Adipose tissue (tissue), 3 donors: Measurements from ENCODE around the gene ADAMTS18. TPM values are rescaled to one million over a fixed set of nuclear protein-coding genes. Genes with fewer than 3 reads are reported as not detected.
"Not testable (repeated sequence)": the region's sequence is repeated elsewhere in the genome, so short reads cannot be mapped to it uniquely, and the experiment has no call there.

Experiments
- H3K27ac ChIP-seq: one replicate; pipeline ENCODE4 v1.5.1; 2013; ENCODE audit warnings: low read depth, low read length
- WGBS, 3 donors: extraction: QIAGEN DNeasy Blood & Tissue Kit; methylation state at CpG; one replicate each; pipeline ENCODE4 v1.1.7; 2013; 5-methylcytosine and 5-hydroxymethylcytosine counted together
- polyA plus RNA-seq, 3 donors: library from polyadenylated mRNA; stranded (reverse); fragments of 200-250 nt; gene quantifications; one replicate each; pipeline ENCODE4 v1.2.3, GENCODE V29; 2013
- donor health status: healthy with polysubstance abuse.
- donor health status: Bipolar disorder and iron deficiency.
- donor health status: healthy.

ADAMTS18 gene
- polyA plus RNA-seq, 3 donors: 0.02 to 0.79 (median 0.79) TPM

DNA sequence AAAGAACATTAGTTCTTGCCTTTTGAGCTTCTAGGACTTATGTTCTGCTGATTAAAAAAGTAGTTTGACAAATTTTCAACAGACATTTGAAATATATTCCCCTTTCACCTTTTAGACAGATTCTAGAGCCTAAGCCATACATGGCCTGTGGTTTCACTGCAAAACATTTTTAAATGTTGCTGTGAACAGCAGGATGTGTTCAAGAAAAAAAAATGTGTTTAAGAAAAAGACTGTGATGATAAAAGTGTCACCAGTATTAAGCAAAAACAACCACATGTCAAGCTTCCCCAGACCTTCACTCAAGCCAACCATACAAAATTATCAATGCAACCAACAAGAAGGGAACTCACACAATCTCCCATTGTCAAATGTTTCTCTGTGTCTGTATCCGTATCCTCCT, 132.2 kb downstream of the ADAMTS18 start:
- WGBS, 3 donors: 77 to 92% (median 86%) methylated on average over 1 of the region's 1 CpG
- H3K27ac ChIP-seq: no peak overlapping the region

DNA sequence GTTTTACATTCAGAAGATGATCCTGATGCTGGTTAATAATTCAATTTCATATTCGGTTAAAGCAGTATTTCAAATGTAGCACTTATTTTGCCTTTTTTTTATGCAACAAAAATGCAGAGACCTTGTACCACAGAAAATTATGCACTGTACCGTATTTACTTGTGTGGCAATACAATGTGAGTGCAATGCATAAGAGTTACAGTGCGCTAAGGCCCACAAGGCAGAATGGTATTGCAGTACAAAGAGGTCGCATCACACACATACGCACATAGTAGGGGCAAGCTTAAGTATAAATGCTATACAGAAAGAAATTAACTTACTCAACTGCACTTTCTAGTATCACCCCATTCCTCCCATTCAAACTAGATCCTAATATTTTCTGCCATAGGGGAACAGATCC, 132.6 kb downstream of the ADAMTS18 start:
- no peak overlapping the region for H3K27ac ChIP-seq
- WGBS, 3 donors: 91 to 96% (median 94%) methylated on average over 5 of the region's 5 CpGs

GRCh38 chr16:77300256-77300655, 134.6 kb downstream of the ADAMTS18 start:
- 75 to 93% (median 84%) methylated on average over 3 of the region's 3 CpGs for WGBS, 3 donors
- H3K27ac ChIP-seq: no peak overlapping the region

GRCh38 chr16:77299395-77299794, 135.4 kb downstream of the ADAMTS18 start:
- no peak overlapping the region for H3K27ac ChIP-seq
- 79 to 85% (median 82%) methylated on average over 1 of the region's 1 CpG for WGBS, 3 donors

GRCh38 chr16:77298418-77299360, 136.1 kb downstream of the ADAMTS18 start:
- H3K27ac ChIP-seq: no peak overlapping the region
- WGBS, 3 donors: 58 to 66% (median 66%) methylated on average over 12 of the region's 12 CpGs

DNA sequence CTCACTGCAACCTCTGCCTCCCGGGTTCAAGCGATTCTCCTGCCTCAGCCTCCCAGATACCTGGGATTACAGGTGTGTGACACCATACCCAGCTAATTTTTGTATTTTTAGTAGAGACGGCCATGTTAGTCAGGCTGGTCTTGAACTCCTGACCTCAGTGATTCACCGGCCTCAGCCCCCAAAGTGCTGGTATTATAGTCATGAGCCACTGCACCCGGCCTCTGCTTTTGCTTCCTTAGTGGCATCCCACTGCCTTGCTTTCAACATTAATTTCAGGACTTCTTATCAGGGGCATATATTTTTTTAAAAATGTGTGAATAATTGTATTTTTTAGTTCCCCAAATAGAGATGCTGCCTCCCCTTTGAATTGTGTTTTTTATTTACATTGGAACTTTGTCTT, 136.8 kb downstream of the ADAMTS18 start:
- H3K27ac ChIP-seq: no peak overlapping the region
- WGBS, 3 donors: 85 to 95% (median 92%) methylated on average over 5 of the region's 5 CpGs

- 74 to 91% (median 81%) methylated on average over 3 of the region's 3 CpGs for WGBS, 3 donors
- H3K27ac ChIP-seq: no peak overlapping the region
These were observed 138.9 kb downstream of the ADAMTS18 start for GRCh38 chr16:77295896-77296295.

- H3K27ac ChIP-seq: no peak overlapping the region
- WGBS, 3 donors: 42 to 75% (median 68%) methylated on average over 10 of the region's 10 CpGs
These were observed 144.3 kb downstream of the ADAMTS18 start for GRCh38 chr16:77290451-77291115.

DNA sequence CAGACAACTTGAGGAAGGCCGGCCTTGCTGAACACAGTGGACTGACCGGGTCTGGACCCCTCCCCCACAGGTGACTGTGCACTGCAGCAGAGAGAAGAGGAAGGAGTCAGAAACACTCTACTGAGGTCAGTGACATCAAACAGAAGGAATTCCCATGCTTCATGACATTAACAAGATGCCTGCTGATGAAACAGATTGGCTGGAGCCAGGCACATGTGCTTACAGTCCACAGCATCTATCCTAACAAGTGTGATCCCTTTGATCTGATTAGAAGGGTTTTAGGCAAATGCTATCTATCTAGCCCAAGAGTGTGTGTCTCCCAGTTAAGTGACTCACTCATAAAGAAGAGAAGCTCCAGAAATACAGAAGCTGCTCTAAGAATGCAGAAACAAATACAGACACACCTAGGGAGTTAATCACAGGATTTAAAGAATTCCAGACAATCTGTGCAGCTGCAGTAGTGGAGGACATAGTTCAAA, 145.5 kb downstream of the ADAMTS18 start:
- WGBS, 3 donors: 59 to 79% (median 72%) methylated on average over 2 of the region's 2 CpGs

DNA sequence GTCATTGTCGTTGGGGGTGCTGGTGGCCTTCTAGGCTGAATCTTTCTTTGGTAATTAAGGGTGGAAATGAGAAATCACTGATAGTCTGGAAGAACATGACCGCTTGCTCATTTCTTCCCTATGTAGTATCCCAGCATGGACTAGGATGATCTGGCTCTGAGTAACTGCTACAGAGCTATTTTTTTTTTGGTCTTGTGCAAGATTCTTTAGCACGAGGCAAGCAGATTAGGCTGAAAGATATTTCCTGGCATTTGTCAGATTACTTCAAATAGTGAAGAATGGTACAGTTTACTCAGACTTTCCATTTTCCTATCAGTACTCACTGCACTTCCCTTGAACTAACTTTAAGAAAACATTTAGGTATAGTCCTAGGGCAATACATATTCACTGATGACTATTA, 146.6 kb downstream of the ADAMTS18 start:
- no peak overlapping the region for H3K27ac ChIP-seq
- WGBS, 3 donors: 52 to 55% (median 54%) methylated on average over 3 of the region's 3 CpGs

More for the DNA sequence above, 145.5 kb downstream of the ADAMTS18 start:
- no peak overlapping the region for H3K27ac ChIP-seq

DNA sequence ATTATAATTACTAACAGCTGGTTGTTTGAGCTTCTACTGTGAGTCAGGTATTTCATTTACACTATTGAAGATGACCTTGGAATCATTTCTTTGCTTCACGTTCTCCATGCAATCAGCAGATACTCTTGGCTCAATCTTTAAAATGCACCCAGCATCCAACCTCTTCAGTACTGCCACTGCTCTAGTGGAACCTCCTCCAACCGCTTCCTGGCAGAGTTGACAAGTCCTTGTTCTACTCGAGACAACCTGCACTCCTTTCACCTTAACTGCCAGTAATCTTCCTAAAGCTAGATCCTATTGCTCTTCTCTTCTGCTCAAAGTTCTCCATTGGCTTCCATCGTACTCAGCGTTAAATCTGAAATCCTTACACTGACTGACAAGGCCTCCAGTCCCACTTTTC, 149.2 kb downstream of the ADAMTS18 start:
- no peak overlapping the region for H3K27ac ChIP-seq
- WGBS, 3 donors: 78 to 88% (median 86%) methylated on average over 5 of the region's 5 CpGs

GRCh38 chr16:77282345-77282744, 152.5 kb downstream of the ADAMTS18 start:
- WGBS, 3 donors: 47 to 82% (median 70%) methylated on average over 2 of the region's 2 CpGs
- H3K27ac ChIP-seq: no peak overlapping the region

DNA sequence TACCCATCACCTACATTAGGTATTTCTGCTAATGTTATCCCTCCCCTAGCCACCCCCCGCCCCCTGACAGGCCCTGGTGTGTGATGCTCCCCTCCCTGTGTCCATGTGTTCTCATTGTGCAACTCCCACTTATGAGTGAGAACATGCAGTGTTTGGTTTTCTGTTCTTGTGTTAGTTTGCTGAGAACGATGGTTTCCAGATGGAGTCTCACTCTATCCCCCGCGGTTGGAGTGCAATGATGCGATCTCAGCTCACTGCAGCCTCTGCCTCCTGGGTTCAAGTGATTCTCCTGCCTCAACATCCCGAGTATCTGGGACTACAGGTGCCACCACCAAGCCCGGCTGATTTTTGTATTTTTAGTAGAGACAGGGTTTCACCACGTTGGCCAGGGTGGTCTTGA, 155.5 kb downstream of the ADAMTS18 start:
- H3K27ac ChIP-seq: not testable (repeated sequence)
- 57 to 67% (median 64%) methylated on average over 8 of the region's 8 CpGs for WGBS, 3 donors

DNA sequence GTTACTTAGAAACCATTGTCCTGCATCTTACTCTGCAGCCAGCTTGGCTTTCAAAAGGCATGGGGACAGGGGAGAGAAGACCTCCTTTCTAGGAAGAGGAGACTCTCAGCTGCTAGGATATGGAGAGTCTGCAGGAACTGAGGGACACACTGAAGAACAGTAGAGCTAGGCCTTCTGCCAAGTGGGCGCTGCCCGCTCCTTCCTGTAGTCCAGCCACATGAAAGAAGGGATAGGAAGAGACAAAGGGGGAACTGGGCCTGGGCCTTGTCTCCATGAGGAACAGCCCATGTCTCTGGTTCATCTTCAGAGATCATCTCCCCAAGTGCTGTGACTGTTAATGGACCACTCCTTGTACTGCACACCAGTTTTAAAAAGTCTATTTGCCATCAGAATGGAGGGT, 157.3 kb downstream of the ADAMTS18 start:
- 91 to 100% (median 94%) methylated on average over 2 of the region's 2 CpGs for WGBS, 3 donors
- no peak overlapping the region for H3K27ac ChIP-seq

- no peak overlapping the region for H3K27ac ChIP-seq
- 62 to 75% (median 63%) methylated on average over 2 of the region's 2 CpGs for WGBS, 3 donors
These were observed 157.7 kb downstream of the ADAMTS18 start for GRCh38 chr16:77277141-77277540.

- WGBS, 3 donors: 78 to 91% (median 83%) methylated on average over 2 of the region's 2 CpGs
- no peak overlapping the region for H3K27ac ChIP-seq
These were observed 158.2 kb downstream of the ADAMTS18 start for GRCh38 chr16:77276661-77277060.

DNA sequence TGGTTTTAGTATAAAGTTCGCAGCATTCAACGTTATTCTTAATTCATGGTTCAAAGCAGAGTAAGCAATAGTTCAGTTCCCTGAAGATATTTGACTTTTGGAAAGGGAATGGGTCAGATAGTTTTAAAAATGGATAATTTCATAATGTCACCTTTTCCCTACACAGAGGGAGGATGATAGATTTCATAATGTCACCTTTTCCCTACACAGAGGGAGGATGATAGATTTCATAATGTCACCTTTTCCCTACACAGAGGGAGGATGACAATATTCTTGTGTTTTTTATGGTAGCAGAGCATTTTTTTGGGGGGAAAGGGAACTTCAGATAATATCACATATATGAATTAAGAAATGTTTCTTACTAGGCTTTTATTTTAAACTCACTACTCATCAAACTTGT, 159.5 kb downstream of the ADAMTS18 start:
- 46 to 89% (median 86%) methylated on average over 2 of the region's 2 CpGs for WGBS, 3 donors
- not testable (repeated sequence) for H3K27ac ChIP-seq

GRCh38 chr16:77273815-77274214, 161.0 kb downstream of the ADAMTS18 start:
- H3K27ac ChIP-seq: no peak overlapping the region
- WGBS, 3 donors: 48 to 62% (median 61%) methylated on average over 3 of the region's 3 CpGs
